GM21526 (cell line): ENCODE results near the gene HOXB9.

Source experiments
- ATAC-seq: cut with Tn5 transposase; IDR thresholded peaks from one replicate; pipeline ENCODE4 v1.9.1; 2021; ENCODE audit warnings: moderate library complexity; ENCODE audit not compliant: unreplicated experiment, low FRiP score

The HOXB9 gene

DNA sequence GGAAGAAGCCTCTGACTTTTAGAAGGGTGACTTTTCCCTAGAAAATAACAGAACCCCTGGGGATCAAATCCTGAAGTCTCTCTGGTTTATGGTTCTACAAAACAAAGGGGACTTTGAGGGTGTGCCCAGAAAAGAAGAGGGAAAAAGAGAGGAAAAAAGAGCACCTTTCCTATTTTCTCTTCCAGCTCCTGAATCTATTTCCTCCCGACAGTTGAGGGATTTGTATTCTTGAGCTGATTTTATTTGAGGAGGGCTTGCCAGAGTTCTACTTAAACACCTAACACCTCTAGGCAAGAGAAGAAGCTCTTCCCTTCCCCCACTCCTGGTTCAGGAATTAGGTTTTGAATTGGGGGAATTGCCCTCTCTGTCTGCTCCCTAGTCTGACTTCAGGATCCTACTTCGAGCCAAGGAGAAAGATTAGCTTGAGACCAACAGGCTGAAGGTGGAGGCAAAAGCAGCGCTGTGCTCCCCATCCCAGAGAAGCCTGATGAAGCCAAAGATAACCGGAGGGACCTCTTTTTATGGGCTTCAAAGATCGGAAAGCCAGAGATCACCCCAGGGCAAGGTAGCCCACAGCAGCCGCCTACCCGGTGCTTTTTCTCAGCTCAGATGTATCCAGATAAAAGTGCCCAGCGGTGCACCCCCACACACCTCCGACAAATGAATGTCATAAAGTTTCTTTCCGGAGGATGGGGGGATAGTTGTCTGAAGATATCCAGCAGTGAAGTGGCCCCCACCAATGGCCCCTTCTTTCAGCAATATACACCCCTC is 36.9 kb downstream of the HOXB9 start:
- no peak for ATAC-seq

DNA sequence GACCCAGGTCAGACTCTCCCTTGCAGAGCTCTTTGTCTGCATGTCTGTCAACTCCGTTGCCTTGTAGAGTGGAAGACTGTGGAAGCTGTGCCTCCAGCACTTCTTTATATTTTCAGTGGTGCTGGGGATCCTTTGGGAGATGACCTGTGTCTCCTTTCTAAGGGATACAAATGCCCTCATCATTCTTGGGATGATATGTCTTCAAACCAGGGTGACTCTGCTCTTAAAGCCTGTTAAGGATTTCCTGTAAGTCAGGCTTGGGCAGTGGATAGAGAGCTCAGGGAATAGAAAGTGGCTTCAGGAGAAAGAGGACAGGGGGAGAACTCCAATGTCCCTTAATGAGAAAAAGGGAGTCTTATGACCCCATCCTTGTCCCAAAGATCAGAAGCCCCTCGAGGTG is 37.6 kb downstream of the HOXB9 start:
- ATAC-seq: no peak

GRCh38 chr17:48588074-48588415 is 38.1 kb downstream of the HOXB9 start:
- no peak for ATAC-seq

GRCh38 chr17:48587276-48588073 is 38.7 kb downstream of the HOXB9 start:
- ATAC-seq: no peak

DNA sequence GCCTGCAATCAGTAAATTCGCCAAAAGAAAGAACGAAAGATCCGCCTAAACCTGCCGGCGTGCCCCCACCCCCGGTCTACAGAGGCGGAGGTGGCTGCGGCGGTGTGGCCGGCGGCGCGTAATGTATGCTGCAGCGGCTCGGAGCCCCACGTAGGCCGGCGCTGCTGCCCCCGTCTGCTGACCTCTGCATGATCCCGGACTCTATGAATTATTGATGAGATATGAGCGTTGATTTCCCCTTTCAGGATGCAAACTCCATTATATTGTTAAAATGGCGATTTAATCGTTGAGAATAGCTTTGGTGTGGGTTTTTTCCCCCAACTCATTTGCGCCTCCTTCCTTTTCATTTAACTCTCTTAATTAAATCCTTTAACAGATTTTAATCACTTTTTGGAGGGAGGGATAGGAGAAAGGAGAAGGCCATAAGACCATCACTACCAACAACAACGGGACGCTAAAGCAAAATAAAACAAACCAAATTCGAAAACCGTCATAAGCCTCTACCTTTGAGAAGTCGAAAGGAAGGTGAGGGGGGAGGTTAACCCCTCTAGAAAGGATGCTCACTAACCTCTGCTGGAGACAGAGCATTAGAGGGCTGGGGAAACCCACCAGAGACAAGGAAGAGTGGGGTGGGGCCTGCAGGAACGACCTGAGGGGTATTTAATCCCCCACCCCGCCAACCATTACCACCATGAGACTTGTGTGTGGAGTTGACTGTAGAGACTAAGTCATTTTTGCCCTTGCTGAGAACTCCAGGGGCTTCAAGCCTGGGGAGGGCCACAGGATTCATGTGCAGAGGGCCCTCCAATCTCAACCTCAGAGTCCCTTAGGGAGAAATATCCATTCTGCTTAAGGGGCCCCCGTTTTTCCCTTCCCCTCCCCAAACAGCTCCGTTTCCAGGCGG is 39.6 kb downstream of the HOXB9 start:
- no peak for ATAC-seq

DNA sequence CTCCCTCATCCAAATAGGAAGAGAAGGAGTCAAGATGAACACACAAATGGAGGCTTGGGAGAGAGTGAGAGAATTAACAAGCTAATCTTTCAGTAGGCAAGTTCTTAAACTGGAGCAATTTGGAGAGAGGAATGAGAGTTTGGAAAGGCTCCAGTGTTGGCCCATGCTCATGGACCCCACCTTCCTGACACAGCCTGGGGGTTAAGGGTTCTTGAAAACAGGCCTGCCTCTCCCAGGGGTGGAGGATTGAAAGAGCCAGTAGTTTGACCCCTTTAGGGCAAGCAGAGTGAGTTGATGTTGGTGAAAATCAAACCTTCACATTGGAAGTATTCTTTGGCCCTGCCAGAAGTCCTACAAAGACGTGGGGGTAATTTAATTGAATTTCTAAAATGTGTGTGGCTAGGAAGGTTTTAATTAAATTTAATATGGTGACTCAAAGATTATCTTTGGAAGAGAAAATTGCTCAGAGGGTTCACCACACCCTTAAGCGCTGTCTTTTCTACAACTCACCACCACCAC is 41.9 kb downstream of the HOXB9 start:
- ATAC-seq: no peak

- no peak for ATAC-seq
Measured at GRCh38 chr17:48583708-48584222, 42.4 kb downstream of the HOXB9 start.

- no peak for ATAC-seq
Measured at GRCh38 chr17:48582750-48583069, 43.4 kb downstream of the HOXB9 start.

DNA sequence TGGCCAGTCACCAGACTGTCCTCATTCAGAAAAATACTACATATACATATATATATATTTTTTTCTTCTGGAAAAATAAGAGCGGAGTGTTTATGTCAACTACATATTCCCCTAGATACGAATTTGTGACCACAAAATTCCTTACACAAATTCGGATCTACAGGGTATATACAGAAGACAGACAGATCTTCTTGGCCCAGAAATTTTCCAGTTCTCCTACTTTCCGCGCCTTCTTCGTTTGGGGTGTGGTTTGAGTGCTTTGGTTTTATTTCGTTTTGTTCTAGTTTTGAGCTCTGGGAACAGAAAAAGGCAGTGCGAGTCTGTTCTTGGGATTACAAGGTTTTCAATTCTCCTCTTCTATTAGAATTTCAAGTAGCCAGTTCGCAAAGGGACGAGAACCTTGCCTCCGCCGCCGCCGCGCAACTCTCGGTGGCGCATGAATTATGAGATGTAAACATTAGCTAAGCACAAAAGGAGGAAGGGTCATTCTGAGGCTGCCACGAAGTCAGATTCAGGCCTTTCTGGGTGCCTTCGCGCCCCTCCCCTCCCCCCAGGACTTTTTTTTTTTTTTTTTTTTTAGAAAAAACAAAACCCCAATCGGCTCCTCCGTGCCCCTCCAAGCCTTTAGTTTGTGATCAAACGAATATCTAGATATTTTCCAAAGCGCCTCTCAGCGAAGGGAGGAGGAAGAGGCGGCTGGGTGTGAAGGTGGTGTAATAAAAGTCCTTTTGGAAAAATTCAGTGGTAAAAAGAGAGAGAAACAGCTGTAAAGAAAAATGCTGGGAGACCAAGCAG is 46.2 kb downstream of the HOXB9 start:
- ATAC-seq: no peak

DNA sequence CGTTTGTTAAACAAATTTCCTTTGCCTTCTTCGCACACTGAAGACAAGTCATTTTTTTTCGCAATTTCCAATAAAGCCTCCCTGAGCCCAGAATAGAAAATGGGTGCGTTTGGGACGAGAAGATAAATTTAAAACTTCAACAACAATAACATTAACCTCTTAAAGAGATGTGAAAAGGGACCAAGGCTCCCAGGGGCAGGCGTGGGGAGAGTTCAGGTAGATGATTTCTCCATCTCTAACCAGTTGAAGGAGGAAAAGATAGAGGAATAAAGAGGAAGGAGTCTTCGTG is 46.7 kb downstream of the HOXB9 start:
- no peak for ATAC-seq

DNA sequence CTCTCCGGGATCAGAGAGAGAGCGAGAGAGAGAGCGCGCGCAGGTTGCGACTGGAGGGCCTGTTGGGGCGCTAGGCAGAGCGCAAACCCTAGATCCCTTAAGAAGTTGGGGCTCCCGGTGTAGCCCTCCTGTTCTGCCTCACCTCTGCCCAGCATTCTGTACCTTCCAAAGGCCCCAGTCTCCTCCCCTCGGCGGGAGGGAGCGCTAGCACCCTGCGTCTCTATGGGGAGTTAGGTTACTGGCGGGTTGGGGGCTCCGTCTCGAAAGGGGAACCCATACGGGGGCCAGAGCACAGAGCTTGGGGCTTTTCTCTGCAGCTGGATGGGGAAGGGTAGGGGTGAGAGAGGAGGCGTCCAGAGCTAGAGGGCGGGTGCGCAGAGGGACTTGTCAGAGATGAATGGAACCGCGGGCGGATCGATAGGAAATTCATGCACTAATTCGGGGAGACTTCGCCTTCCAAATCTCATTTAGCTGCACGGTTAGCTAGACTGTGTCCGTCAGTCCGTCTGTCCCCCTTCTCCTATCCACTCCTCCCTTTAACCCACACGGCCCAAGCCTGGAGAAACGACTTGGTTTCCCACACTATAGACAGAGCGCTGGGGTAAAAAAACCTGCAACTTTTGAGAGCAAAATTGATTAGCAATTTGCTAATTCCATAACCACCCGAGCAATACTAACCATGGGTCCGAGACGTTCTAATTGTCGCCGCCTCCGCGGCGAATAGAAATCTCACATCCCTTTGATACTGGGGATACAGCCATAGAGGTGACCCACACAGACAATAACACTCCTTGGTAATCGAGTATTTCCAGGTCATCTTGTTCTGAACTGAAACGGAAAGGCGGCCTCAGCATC is 47.3 kb downstream of the HOXB9 start:
- ATAC-seq: no peak

- no peak for ATAC-seq
Measured at GRCh38 chr17:48577946-48578615, 48.1 kb downstream of the HOXB9 start, which contains the start of gene HOXB4. HOXB4 (minus strand) TSS chr17:48578350; CDS start chr17:48578319, 31 bp downstream.

DNA sequence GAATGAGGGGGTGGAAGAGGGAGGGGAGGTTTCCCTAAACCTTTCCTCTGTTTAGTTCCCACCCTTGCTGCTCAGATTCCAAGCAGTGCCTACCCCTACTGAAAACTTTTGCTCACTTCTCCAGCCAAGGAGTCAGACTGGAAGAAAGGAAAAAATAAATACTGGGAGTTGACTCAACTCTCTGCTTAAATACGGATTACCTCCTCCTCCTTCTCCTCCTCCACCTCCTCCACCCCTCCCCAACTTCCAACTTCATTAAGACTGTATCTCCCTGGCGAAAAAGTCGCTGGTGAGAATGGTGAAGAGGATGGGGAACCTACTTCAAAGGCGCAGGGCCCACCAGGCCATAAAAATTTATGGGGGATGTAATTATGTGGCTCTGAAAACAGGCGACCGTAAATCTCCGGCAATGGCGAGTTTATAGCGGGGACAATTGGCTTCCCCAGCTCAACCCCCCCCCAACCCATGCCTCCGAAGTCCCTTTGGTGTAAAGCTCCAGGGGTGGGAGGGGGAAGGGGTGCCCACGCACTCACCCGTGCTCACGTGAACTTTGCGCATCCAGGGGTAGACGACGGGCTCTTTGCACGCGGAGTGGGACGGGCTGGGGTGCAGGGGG is 48.7 kb downstream of the HOXB9 start:
- ATAC-seq: no peak

DNA sequence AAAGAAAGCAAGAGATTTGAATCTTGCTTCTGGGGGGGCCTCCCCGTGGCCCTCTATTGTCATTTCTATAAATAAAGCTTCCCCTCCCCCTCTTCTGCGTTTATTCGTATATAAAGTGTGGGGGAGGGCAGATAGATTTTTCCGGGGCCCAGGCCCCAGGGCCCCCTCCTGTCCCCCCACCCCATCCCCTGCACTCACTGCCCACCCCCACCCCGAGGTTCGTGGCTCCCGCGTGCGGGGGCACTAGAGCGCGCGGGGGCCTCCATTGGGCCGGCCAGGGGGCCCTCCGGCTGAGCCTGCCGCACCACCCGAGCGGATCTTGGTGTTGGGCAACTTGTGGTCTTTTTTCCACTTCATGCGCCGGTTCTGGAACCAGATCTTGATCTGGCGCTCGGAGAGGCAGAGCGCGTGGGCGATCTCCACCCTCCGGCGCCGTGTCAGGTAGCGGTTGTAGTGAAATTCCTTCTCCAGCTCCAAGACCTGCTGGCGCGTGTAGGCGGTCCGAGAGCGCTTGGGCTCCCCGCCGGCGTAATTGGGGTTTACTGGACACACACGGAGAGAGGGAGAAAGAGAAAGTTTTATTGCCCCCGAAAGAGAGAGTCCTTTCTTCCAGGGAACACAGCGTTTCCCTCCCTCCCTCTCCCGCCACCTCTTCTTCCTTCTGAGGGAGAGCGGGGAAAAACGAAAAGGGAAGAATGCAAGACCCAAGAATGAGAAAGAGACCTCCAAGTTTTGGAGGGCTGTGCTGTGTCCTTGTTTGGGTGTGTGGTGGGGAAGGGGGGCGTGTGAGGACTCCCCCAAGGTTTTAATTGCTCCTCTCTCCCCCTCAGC is 49.5 kb downstream of the HOXB9 start:
- ATAC-seq: no peak

GRCh38 chr17:48575673-48576478 is 50.3 kb downstream of the HOXB9 start:
- no peak for ATAC-seq

GRCh38 chr17:48575066-48575582 is 51.0 kb downstream of the HOXB9 start:
- no peak for ATAC-seq
